ENCODE measurements around the gene LMNA. TPM values are rescaled to one million over a fixed set of nuclear protein-coding genes. Genes with fewer than 3 reads are reported as not detected.

LMNA gene
- total and polyA plus RNA-seq, 10 of the 15 experiments (the other 5 are each of a cell fraction or from before 2014, with no cell fraction given): 0.42 to 334 (median 81.1) TPM

GRCh38 chr1:156162430-156163037, 48.0 kb downstream of the LMNA start (continued):
- TF ChIP-seq IKZF2 (IDR thresholded peaks at IDR 0.05) (no peak), BCL11A (IDR thresholded peaks at IDR 0.05; ENCODE audit: low read depth, low read length) (no peak), MTA2 (IDR thresholded peaks at IDR 0.05; ENCODE audit: low read depth) (no peak), USF2 (IDR thresholded peaks at IDR 0.05; ENCODE audit: borderline replicate concordance, low read depth, low read length) (no peak), NR2C2 (IDR thresholded peaks at IDR 0.05; ENCODE audit: borderline replicate concordance, control insufficient read depth, insufficient read length, low read depth) (no peak), ZNF592 (IDR thresholded peaks at IDR 0.05) (no peak)

GRCh38 chr1:156163712-156164111, 49.2 kb downstream of the LMNA start:
- in situ Hi-C loops (cut with MboI) (no loop called here), intact Hi-C loops (cut with micrococcal nuclease; ENCODE audit: unreplicated experiment) (no loop called here)
- 100% methylated on average over 1 of the region's 1 CpG for WGBS (ENCODE audit: insufficient coverage, insufficient replicate concordance, low lambda C conversion rate, missing lambda C conversion rate)
- no peaks in the 10 kb centered on the region; the same call in 1 of the 2 replicates for H3K79me2 ChIP-seq (ENCODE audit: control insufficient read depth, insufficient read depth, low read length)
- no peak overlapping the region for H3K4me2 ChIP-seq (ENCODE audit: control insufficient read depth, insufficient read depth)
- no peaks in the 10 kb centered on the region for H3K27me3 ChIP-seq (replicated peaks in 1 of 2; ENCODE audit: control insufficient read depth in 2 of 2, insufficient read depth in 2 of 2, low read length in 1 of 2)
- POLR2A ChIA-PET: interaction anchor here (0.6 to 3.3 kb wide), 16 partner anchors 9 to 872 kb away, joined by 3 to 15 read pairs (median 4); partner anchors contain the start of genes PMF1, SEMA4A and SLC25A44
- ATAC-seq (no peak), FAIRE-seq (no peak), DNase-seq (ENCODE audit: low read depth, low spot score) (no peak)
- SMC1A ChIA-PET (ENCODE audit: uncharacterized antibody, unreplicated experiment): interaction anchor here (0.6 to 2.4 kb wide), 15 partner anchors 8 to 194 kb away, joined by 3 to 10 read pairs (median 5); partner anchors contain the start of genes PMF1 and SLC25A44
- H3K4me1 ChIP-seq (ENCODE audit: control insufficient read depth, insufficient read depth, low read length): peaks cover 19% of the 10 kb centered on the region
- CTCF ChIA-PET: interaction anchor here (0.6 to 1.5 kb wide), 6 partner anchors 8 to 195 kb away, joined by 3 to 4 read pairs (median 3); no protein-coding TSS in a partner anchor
- H3K4me3 ChIP-seq: no peak overlapping the region
- H3K9me3 ChIP-seq (replicated peaks; ENCODE audit: control insufficient read depth, insufficient read depth, low read length): peaks cover 4% of the 10 kb centered on the region
- H3K9ac ChIP-seq (ENCODE audit: control insufficient read depth, insufficient read depth, low read length): no peak overlapping the region
- RAD21 ChIA-PET (ENCODE audit: unreplicated experiment): interaction anchor here (0.7 to 2.0 kb wide), 6 partner anchors 12 to 328 kb away, joined by 3 to 10 read pairs (median 4); no protein-coding TSS in a partner anchor
- H4K20me1 ChIP-seq (ENCODE audit: control insufficient read depth, insufficient read depth): no peaks in the 10 kb centered on the region
- no peak overlapping the region for H2AFZ ChIP-seq (ENCODE audit: control insufficient read depth, low read depth, low read length)
- H3K27ac ChIP-seq (ENCODE audit: control insufficient read depth, insufficient read depth): no peak overlapping the region
- no TSS peak for BruUV-seq (replicated peaks)
- peaks cover 3 to 16% of the 10 kb centered on the region in 2 experiments for H3K36me3 ChIP-seq (ENCODE audit: control insufficient read depth in 2 of 2, insufficient read depth in 2 of 2, low read length in 1 of 2)
- TF ChIP-seq ASH2L (IDR thresholded peaks at IDR 0.05; ENCODE audit: borderline replicate concordance, low read depth) (no peak), ZNF384 (IDR thresholded peaks at IDR 0.05; ENCODE audit: borderline replicate concordance, low read depth, low read length) (no peak), NKRF (conservative IDR thresholded peaks at IDR 0.05) (no peak), TCF3 (IDR thresholded peaks at IDR 0.05; ENCODE audit: borderline replicate concordance, insufficient read depth, low read depth, low read length) (no peak), TAF1 (IDR thresholded peaks at IDR 0.05; ENCODE audit: borderline replicate concordance, low read depth, low read length) (no peak), ETV6 (conservative IDR thresholded peaks at IDR 0.05 in 1 of 2, IDR thresholded peaks at IDR 0.05 in 1 of 2; ENCODE audit: borderline replicate concordance in 1 of 2, low read depth in 1 of 2) (no peak)

Data from GM12878 (cell line).